GM12891 (cell line): Measurements from ENCODE around the gene FBXL13.

Experiments used
- POLR2A ChIP-seq: IDR thresholded peaks from 2 replicates; pipeline ENCODE4 v1.6.1; 2011; ENCODE audit warnings: low read depth, low read length, control low read depth
- POLR2AphosphoS5 ChIP-seq: IDR thresholded peaks from 2 replicates; pipeline ENCODE4 v1.6.1; 2011; ENCODE audit warnings: low read depth, low read length, control low read depth

- TF ChIP-seq POLR2A (no peak), POLR2AphosphoS5 (no peak)
Observed at GRCh38 chr7:102890292-102890970, 184.2 kb downstream of the FBXL13 start.
